Measurements from ENCODE around the gene FCRL3.

- TF ChIP-seq CTCF (IDR thresholded peaks at IDR 0.05), result no peak
- no peak for TF ChIP-seq POLR2A (IDR thresholded peaks at IDR 0.05)
Observed at GRCh38 chr1:157682710-157683437, 17.7 kb downstream of the FCRL3 start.

All from lower leg skin (tissue), 3 donors.